NCI-H446 (cell line): ENCODE results near the gene PIGT.

Source experiments
- DNase-seq, 2 experiments: peaks; one replicate each; lab custom pipeline; 2025; lab: John Stamatoyannopoulos, UW

The PIGT gene

GRCh38 chr20:45415822-45416637 is at the start of gene PIGT:
Gene PIGT, plus strand, starts transcription at chr20:45416141. Its CDS starts 16 bp downstream, at chr20:45416157.
- peak; percentile 50 to 88 for DNase-seq

GRCh38 chr20:45366192-45366591 is 49.7 kb upstream of the PIGT start:
- DNase-seq = no peak

DNA sequence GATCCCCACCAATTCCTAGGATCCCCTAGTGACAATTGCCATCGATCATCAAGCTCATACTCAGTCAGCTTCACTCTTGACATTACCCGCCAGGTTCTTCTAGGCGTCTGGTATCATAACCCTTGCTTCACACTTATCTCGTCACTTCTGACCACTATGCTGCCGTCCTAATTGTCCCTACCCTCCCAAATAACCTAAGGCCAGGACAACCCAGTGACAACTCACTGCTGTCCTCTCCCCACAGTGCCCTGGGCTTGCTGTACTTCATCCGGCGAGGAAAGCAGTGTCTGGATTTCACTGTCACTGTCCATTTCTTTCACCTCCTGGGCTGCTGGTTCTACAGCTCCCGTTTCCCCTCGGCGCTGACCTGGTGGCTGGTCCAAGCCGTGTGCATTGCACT is 49.3 kb upstream of the PIGT start:
- DNase-seq = no peak

GRCh38 chr20:45367126-45367525 is 48.8 kb upstream of the PIGT start:
- no peak for DNase-seq

DNA sequence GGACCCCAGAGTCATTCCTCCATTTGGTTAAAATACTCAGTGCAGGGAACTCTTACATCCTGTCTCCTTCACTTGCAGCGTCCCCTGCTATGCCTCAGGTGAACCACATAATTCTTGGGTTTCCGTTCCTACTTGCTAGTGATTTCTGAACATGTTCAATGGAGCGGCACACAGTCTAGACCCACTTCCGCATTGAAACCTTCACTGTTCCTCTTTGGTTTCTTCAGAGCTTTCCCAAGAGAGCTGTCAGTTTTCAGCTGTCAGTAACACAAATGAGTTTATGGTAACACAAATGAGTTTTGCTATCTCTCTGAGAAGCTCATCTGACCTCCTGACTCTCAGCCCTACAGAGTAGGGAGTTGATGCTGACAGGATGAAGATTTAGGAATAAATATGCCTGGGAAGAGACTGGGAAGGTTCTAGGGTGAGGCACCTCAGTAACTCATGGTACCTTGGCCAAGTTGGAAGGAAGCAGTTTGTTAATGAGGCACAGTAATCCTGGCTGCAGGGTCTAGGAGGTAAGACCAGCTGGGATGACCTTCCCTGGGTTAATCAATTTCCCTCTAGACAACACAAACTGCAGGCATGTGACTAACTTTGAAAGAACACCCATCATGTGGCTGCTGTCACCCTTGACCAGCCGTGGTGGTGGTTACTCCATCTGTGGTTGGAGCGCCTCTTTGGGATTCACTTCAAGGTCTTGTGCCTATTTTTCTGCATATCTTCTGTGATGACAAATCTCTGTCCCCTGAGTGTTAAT is 47.5 kb upstream of the PIGT start:
- DNase-seq = no peak

GRCh38 chr20:45370571-45371160 is 45.3 kb upstream of the PIGT start:
- DNase-seq = no peak

- DNase-seq = no peak
Measured at GRCh38 chr20:45372241-45372640, 43.7 kb upstream of the PIGT start.

- DNase-seq = no peak
Measured at GRCh38 chr20:45372646-45373352, 43.1 kb upstream of the PIGT start.

- DNase-seq = peak; percentile 6 to 38
Measured at GRCh38 chr20:45373353-45374100, 42.4 kb upstream of the PIGT start.

DNA sequence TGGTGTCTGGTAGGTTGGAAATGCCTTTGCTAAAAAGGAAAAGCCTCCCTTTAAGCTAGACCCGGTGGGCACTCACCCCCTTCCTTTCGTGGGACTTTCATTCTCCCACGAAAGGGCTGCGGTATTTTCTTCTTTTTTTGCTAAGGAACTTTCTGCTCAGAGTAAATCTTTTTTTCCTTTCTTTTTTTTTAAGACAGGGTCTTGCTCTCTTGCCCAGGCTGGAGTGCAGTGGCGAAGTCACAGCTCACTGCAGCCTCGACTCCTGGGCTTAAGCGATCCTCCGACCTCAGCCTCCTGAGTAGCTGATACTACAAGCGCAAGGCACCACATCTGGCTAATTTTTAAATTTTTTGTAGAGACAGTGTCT is 41.9 kb upstream of the PIGT start:
- no peak for DNase-seq

DNA sequence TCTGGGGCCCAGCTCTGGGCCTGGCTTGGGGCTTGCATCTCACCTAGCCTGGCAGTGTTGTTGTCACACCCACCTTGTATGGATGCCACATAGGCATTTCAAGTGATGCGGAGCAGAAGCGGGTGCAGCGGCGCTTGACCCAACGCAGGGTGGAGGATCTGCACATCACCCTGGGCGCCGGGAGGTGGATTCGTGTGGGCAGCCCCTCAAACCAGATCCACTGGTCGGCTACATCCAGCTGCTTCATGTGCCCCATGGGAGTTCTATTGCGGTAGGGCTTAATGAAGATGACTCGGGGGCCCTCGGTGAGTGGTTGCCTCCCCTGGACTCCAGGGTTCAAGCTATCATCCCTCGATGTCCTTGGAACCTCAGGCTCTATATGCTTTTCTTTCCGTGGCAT is 41.0 kb upstream of the PIGT start:
- DNase-seq = no peak

- DNase-seq = no peak
Measured at GRCh38 chr20:45377269-45377668, 38.7 kb upstream of the PIGT start.

DNA sequence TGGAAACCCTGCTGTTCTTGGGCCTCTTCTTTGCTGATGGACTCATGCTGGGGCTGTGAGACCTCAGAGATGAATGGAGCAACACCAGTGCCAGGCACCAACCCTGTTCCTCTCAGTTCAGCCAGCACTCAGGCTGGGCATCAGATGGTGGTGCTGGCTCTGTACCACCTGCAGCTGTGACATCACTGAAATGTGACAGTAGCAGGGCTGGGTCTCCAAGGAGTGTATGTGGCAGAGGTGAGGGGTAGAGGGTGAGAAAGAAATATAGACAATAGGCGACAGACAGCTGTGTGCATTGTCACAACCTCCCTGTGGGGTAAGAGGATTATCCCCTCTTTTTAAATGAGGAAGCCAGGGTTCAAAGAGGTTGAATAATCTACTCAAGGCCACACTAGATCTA is 37.8 kb upstream of the PIGT start, which contains the start of gene TP53TG5:
Gene TP53TG5 (minus strand): TSS at position 135 of the 400 bp plus-strand sequence. CDS start 89 bp downstream, at position 46.
- no peak for DNase-seq

DNA sequence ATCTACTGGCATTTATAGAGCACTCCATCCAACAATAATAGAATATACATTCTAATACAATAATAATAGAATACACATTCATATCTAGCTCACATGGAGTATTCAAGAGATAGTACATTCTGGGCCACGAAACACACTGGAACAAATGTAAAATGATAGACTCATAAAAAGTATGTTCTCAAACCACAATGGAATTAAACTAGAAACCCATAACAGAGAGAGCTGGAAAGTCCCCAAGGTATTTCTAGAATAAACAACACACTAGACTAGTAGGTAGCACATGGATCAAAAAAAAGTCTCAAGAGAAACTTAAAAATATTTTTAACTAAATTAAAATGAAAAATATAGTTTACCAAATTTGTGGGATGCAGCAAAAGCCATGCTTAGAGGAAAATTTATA is 28.7 kb upstream of the PIGT start:
- DNase-seq = no peak

DNA sequence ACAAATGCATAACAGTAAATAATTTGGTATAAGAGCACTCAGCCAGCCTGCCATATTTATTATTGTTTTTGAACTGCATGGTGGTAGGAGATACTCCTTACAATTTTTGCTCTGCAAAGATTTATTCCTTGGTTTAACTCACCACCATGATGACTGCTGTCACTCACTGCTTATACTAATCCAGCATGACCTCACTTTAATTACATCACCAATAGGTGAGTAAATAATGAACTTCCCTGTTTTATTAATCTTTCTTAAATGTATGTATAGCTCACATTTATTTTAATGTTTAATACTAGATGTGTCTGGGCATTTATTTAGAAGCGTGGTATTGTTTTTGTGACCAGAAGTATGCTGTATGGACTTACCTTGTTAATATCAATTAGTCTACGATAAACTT is 25.0 kb upstream of the PIGT start:
- no peak for DNase-seq

- DNase-seq = no peak
Measured at GRCh38 chr20:45391559-45391958, 24.4 kb upstream of the PIGT start.

DNA sequence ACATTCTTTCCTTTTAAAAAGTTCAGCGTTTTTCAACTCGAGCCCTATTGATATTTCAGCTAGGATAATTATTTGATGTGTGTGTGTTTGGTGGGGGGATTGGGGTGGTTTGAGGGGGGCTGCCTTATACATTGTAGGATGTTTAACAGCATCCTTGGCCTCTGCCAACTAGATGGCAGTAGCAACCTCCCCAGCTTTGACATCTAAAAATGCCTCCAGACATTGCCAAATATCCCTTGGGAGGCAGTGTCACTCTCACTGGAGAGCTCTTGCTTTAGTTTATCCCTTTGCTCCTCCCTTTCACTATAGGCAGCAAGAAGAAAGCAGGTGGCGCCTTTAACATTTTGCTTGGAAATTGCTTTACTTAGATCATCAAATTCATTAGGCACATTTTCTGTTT is 23.2 kb upstream of the PIGT start:
- DNase-seq = no peak

- DNase-seq = no peak
Measured at GRCh38 chr20:45394221-45395113, 21.5 kb upstream of the PIGT start.

DNA sequence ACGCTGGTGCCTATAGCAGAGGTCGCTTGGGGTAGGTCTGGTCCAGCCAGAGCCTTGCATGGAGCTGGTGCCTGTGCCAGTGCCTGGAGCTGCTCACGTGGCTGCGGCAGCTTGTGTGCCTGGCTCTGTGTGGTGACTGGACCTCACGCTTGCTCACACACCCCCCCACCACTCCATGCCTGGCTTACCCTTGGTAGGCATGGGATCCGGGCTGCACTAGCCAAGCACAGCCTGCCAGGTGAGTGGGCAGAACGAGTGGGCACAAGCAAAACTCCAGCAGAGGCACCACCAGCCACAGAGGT is 20.9 kb upstream of the PIGT start:
- DNase-seq = no peak

DNA sequence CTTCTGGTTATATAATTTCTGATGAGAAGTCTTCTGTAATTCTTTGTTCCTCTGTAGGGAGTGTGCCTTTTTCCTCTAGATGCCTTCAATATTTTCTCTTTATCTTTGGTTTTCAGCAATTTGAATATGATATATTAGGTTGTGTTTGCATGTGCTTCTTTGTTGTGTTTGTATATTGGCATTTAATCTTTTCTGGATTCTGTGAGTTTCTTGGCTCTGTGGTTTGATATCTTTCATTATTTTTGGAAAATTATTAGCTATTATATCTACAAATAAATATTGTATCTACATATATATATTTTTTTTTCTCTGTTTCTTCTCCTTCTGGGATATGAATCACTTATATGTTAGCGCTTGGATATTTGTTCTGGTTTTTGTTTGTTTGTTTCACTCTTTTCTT is 16.9 kb upstream of the PIGT start:
- no peak for DNase-seq
